HCT116 (cell line): ENCODE measurements around the gene NTN3. TPM values are rescaled to one million over a fixed set of nuclear protein-coding genes. Genes with fewer than 3 reads are reported as not detected.

Experiments
- ATAC-seq: fragments of 200-7000 bp; cut with Tn5 transposase; 2 replicates; pipeline ENCODE4 v1.9.1; 2020; ENCODE audit warnings: mild to moderate bottlenecking, moderate library complexity
- BruUV-seq: library from RNA; stranded (reverse); fragments of 400-500 nt; replicated peaks from 2 replicates; lab custom pipeline; 2021; lab: Mats Ljungman, UMichigan
- CTCF ChIA-PET: fragments of 300-600 bp; sonication (Branson Sonifier 250); formaldehyde crosslinking; loops from one replicate; lab custom pipeline; 2021; ENCODE audit warnings: antibody characterized with exemption; lab: Charles Lee
- POLR2A ChIA-PET: fragments of 300-600, 350-600 bp; sonication (Branson Sonifier 250); formaldehyde crosslinking; loops from one replicate; lab custom pipeline; 2021; ENCODE audit warnings: antibody characterized with exemption; lab: Charles Lee
- RAD21 ChIA-PET, 2 experiments: fragments of 300-600 bp; sonication (Branson Sonifier 250); formaldehyde crosslinking; loops; one replicate each; lab custom pipeline; 2023; ENCODE audit warnings: low total read pairs in 2 of 2; ENCODE audit not compliant: uncharacterized antibody in 2 of 2, unreplicated experiment in 2 of 2, low non-redundant PET in 1 of 2; lab: Charles Lee
- DNase-seq: peaks from one replicate; pipeline ENCODE4 v3.0.0-alpha.2; 2010; ENCODE audit warnings: low read depth, low spot score
- H2AFZ ChIP-seq: fragments of 200-600 bp; shearing (Covaris generic), sonication (generic); 2 replicates; pipeline ENCODE4 v1.6.1; 2017; ENCODE audit warnings: low read depth, mixed run types, mixed read lengths, antibody characterized with exemption, low read length; ENCODE audit not compliant: poor library complexity, severe bottlenecking
- H3K27ac ChIP-seq: 2 replicates; pipeline ENCODE4 v1.5.1; 2012; ENCODE audit warnings: low read depth, low read length
- H3K27me3 ChIP-seq: fragments of 200-600 bp; sonication (generic); 2 replicates; pipeline ENCODE4 v1.6.1; 2016; ENCODE audit warnings: mixed run types, low read length, mixed read lengths; ENCODE audit not compliant: insufficient read depth
- H3K36me3 ChIP-seq, 2 experiments: fragments of 200-500 bp in 1 of 2; fragments of 200-600 bp in 1 of 2; sonication (Bioruptor generic) in 1 of 2; sonication (generic) in 1 of 2; 2 replicates each; pipeline versions ENCODE4 v1.5.1 to v1.6.1; 2014 to 2016; ENCODE audit warnings: low read length in 2 of 2, inconsistent platforms in 1 of 2, mixed read lengths in 1 of 2, mixed run types in 1 of 2; ENCODE audit not compliant: insufficient read depth in 2 of 2, control insufficient read depth in 1 of 2
- H3K4me1 ChIP-seq, 2 experiments: fragments of 200-600 bp in 1 of 2; sonication (generic) in 1 of 2; 2 replicates each; pipeline versions ENCODE4 v1.5.1 to v1.6.1; 2012 to 2017; ENCODE audit warnings: low read length in 2 of 2, inconsistent platforms in 1 of 2, mild to moderate bottlenecking in 1 of 2, mixed read lengths in 1 of 2, mixed run types in 1 of 2, moderate library complexity in 1 of 2; ENCODE audit not compliant: insufficient read depth in 2 of 2, control insufficient read depth in 1 of 2
- H3K4me2 ChIP-seq: fragments of 200-600 bp; sonication (generic); 2 replicates; pipeline ENCODE4 v1.6.1; 2017; ENCODE audit warnings: mixed run types, low read length, mixed read lengths
- H3K4me3 ChIP-seq, 2 experiments: fragments of 200-600 bp in 1 of 2; sonication (generic) in 1 of 2; replicated peaks in 1 of 2; 2 replicates each; pipeline ENCODE4 v1.5.1; 2011 to 2016; ENCODE audit warnings: low read length in 2 of 2, control low read depth in 1 of 2, low read depth in 1 of 2, mild to moderate bottlenecking in 1 of 2, mixed read lengths in 1 of 2, mixed run types in 1 of 2
- H3K79me2 ChIP-seq: fragments of 200-600 bp; sonication (generic); 2 replicates; pipeline ENCODE4 v1.6.1; 2017; ENCODE audit warnings: mild to moderate bottlenecking, mixed run types, low read length, moderate library complexity, mixed read lengths; ENCODE audit not compliant: insufficient read depth
- H3K9ac ChIP-seq: fragments of 200-600 bp; sonication (generic); 2 replicates; pipeline ENCODE4 v1.6.1; 2016; ENCODE audit warnings: low read length, mixed read lengths
- H3K9me2 ChIP-seq: fragments of 200-600 bp; sonication (generic), shearing (Covaris generic); 2 replicates; pipeline ENCODE4 v1.6.1; 2017; ENCODE audit warnings: mixed run types, mild to moderate bottlenecking, moderate library complexity; ENCODE audit not compliant: insufficient read depth
- H3K9me3 ChIP-seq, 2 experiments: fragments of 200-500 bp in 1 of 2; fragments of 200-600 bp in 1 of 2; sonication (Bioruptor generic) in 1 of 2; sonication (generic) in 1 of 2; 2 replicates each; pipeline ENCODE4 v1.6.1; 2014 to 2017; ENCODE audit warnings: low read length in 2 of 2, mixed read lengths in 2 of 2, inconsistent platforms in 1 of 2, low read depth in 1 of 2, mild to moderate bottlenecking in 1 of 2, mixed run types in 1 of 2, moderate library complexity in 1 of 2; ENCODE audit not compliant: control insufficient read depth in 1 of 2, insufficient read depth in 1 of 2
- H4K20me1 ChIP-seq: fragments of 200-600 bp; sonication (generic), shearing (Covaris generic); 2 replicates; pipeline ENCODE4 v1.6.1; 2017; ENCODE audit warnings: mixed run types, mild to moderate bottlenecking, moderate library complexity; ENCODE audit not compliant: insufficient read depth
- FOSL1 ChIP-seq: IDR thresholded peaks from 2 replicates; pipeline ENCODE4 v1.6.1; 2012; ENCODE audit warnings: low read depth
- POLR2AphosphoS5 ChIP-seq: IDR thresholded peaks from 2 replicates; pipeline ENCODE4 v1.6.1; 2011; ENCODE audit warnings: mild to moderate bottlenecking, low read depth, low read length, moderate library complexity
- YY1 ChIP-seq: IDR thresholded peaks from 2 replicates; pipeline ENCODE4 v1.6.1; 2011; ENCODE audit warnings: low read length, low read depth, moderate library complexity, mild to moderate bottlenecking; ENCODE audit not compliant: insufficient replicate concordance; ENCODE audit errors: extremely low read depth
- intact Hi-C: fragments of 100-400 bp; cut with micrococcal nuclease; formaldehyde crosslinking; loops from 2 replicates; pipeline ENCODE4 v1.10.0; 2022
- total RNA-seq: library from RNA; stranded (reverse); gene quantifications from one replicate; pipeline ENCODE4 v1.2.1, GENCODE V29; 2021; ENCODE audit not compliant: unreplicated experiment

The NTN3 gene
- total RNA-seq, 1 experiment from 2014 or later = 0.30 TPM

DNA sequence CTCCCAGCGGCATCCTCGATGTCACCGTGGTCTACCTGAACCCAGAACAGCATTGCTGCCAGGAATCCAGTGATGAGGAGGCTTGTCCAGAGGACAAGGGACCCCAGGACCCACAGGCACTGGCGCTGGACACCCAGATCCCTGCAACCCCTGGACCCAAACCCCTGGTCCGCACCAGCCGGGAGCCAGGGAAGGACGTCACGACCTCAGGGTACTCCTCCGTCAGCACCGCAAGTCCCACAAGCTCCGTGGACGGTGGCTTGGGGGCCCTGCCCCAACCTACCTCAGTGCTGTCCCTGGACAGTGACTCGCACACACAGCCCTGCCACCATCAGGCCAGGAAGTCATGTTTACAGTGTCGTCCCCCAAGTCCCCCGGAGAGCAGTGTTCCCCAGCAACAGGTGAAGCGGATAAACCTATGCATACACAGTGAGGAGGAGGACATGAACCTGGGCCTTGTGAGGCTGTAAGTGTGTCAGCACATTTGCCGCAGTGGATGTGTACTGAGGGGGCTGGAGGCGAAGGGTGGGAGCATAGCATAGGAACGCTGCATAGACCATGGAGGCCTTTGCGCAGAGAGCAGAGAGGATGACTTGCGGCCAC is 14.4 kb upstream of the NTN3 start:
- no peak overlapping the region for H3K4me2 ChIP-seq
- ATAC-seq = no peak
- H3K4me1 ChIP-seq = peaks cover 6 to 34% of the 10 kb centered on the region in 2 experiments; a peak in 3 of 4 replicates
- H3K79me2 ChIP-seq = peaks cover 7% of the 10 kb centered on the region; the same call in 1 of the 2 replicates
- no peaks in the 10 kb centered on the region for H3K9me3 ChIP-seq
- TF ChIP-seq YY1 (no peak), POLR2AphosphoS5 (0 out of 2 replicates have a peak, but pooled peaks have one; percentile 22)
- no peak overlapping the region for H3K27ac ChIP-seq
- RAD21 ChIA-PET = no interaction called here
- BruUV-seq = no TSS peak
- intact Hi-C loops = no loop called here
- peaks cover 35 to 48% of the 10 kb centered on the region in 2 experiments for H3K36me3 ChIP-seq
- H4K20me1 ChIP-seq = no peaks in the 10 kb centered on the region
- POLR2A ChIA-PET = no interaction called here
- CTCF ChIA-PET = no interaction called here
- H3K9ac ChIP-seq = no peak overlapping the region
- H2AFZ ChIP-seq = no peak overlapping the region
- H3K9me2 ChIP-seq = no peaks in the 10 kb centered on the region
- no peak for DNase-seq
- H3K4me3 ChIP-seq = no peak overlapping the region
- no peaks in the 10 kb centered on the region for H3K27me3 ChIP-seq

DNA sequence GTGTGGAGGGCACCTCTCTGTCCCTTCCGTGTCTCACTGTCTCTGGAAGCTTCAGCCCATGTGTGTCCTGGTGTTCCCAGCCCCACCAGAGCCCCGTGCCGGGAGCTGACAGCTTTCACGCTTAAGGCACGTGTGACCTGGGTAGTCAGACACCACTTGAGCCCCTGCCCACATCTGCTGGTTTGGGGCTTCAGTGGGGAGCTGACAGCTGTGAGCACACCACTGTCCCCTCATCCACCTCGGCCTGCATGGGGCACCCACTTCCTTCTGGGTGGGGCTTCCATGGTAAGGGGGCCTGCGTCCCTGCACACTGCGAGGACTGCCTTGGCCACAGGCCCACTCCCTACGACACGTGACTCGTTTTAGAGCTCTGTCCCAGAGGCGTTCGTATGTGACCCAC is 13.8 kb upstream of the NTN3 start:
- Histone ChIP-seq H2AFZ (no peak overlapping the region), H3K27me3 (no peaks in the 10 kb centered on the region), H3K36me3 (peaks cover 29 to 42% of the 10 kb centered on the region in 2 experiments), H3K9ac (no peak overlapping the region), H4K20me1 (no peaks in the 10 kb centered on the region), H3K9me2 (no peaks in the 10 kb centered on the region), H3K4me3 (no peak overlapping the region), H3K4me1 (peaks cover 6 to 34% of the 10 kb centered on the region in 2 experiments; a peak in 3 of 4 replicates), H3K9me3 (no peaks in the 10 kb centered on the region), H3K4me2 (no peak overlapping the region), H3K79me2 (peaks cover 7% of the 10 kb centered on the region; the same call in 1 of the 2 replicates), H3K27ac (no peak overlapping the region)
- DNase-seq = no peak
- BruUV-seq = no TSS peak
- RAD21 ChIA-PET = no interaction called here
- POLR2A ChIA-PET = no interaction called here
- ATAC-seq = no peak
- intact Hi-C loops = no loop called here
- TF ChIP-seq POLR2AphosphoS5 = peak; percentile 23; the same call in 1 of the 2 replicates
- TF ChIP-seq FOSL1 = no peak
- CTCF ChIA-PET = no interaction called here
